Kidney (tissue), 14 donors: Measurements from ENCODE around the gene CNPY1. TPM values are rescaled to one million over a fixed set of nuclear protein-coding genes. Genes with fewer than 3 reads are reported as not detected.

Experiments
- DNase-seq, 5 donors: peaks; one replicate each; pipeline ENCODE4 v3.0.0-alpha.2; 2013 to 2020
- FAIRE-seq: peaks from 2 replicates; lab custom pipeline; 2012; peaks lifted over from hg19 to GRCh38; lab: Jason Lieb, UNC
- H3K27ac ChIP-seq, 2 donors: one replicate each; pipeline ENCODE4 v1.7.0; 2013; ENCODE audit warnings: low read depth in 2 of 2, low read length in 2 of 2, inconsistent platforms in 1 of 2
- H3K27me3 ChIP-seq: one replicate; pipeline ENCODE4 v1.7.1; 2013; ENCODE audit warnings: low read length, inconsistent platforms; ENCODE audit not compliant: control insufficient read depth, insufficient read depth
- H3K36me3 ChIP-seq, 3 donors: one replicate each; pipeline versions ENCODE4 v1.7.0 to v1.7.1; 2013; ENCODE audit warnings: low read length in 3 of 3, control low read depth in 1 of 3, inconsistent platforms in 1 of 3; ENCODE audit not compliant: insufficient read depth in 3 of 3, control insufficient read depth in 2 of 3
- H3K4me1 ChIP-seq, 3 donors: one replicate each; pipeline versions ENCODE4 v1.7.0 to v1.7.1; 2013; ENCODE audit warnings: low read length in 3 of 3, inconsistent platforms in 1 of 3, low read depth in 1 of 3; ENCODE audit not compliant: control insufficient read depth in 2 of 3, insufficient read depth in 2 of 3
- H3K4me3 ChIP-seq, 3 donors: one replicate each; pipeline versions ENCODE4 v1.7.0 to v1.8.1; 2013; ENCODE audit warnings: low read length in 3 of 3, control low read depth in 1 of 3, inconsistent platforms in 1 of 3
- H3K9ac ChIP-seq, 3 donors: one replicate each; pipeline versions ENCODE4 v1.7.0 to v1.7.1; 2013; ENCODE audit warnings: low read length in 3 of 3, control low read depth in 1 of 3, inconsistent platforms in 1 of 3
- H3K9me3 ChIP-seq, 3 donors: one replicate each; pipeline versions ENCODE4 v1.7.0 to v1.7.1; 2013; ENCODE audit warnings: low read length in 3 of 3, control low read depth in 1 of 3, inconsistent platforms in 1 of 3; ENCODE audit not compliant: control insufficient read depth in 2 of 3, insufficient read depth in 1 of 3
- CTCF ChIP-seq: IDR thresholded peaks from 3 replicates; pipeline ENCODE4 v1.5.1; 2012; ENCODE audit warnings: mild to moderate bottlenecking, moderate library complexity, borderline replicate concordance; ENCODE audit not compliant: insufficient read depth; ENCODE audit errors: extremely low read depth
- intact Hi-C: fragments of 100-400 bp; cut with DNase I; formaldehyde crosslinking; loops from one replicate; pipeline ENCODE4 v1.11.1; 2022
- polyA plus RNA-seq: library from polyadenylated mRNA; stranded (reverse); fragments of 350-450 nt; fragmentation: Illumina TruSeq; extraction: RNeasy Lipid Tissue Mini Kit (QIAGEN cat#74804); gene quantifications from one replicate; pipeline ENCODE4 v1.2.3, GENCODE V29; 2014; ENCODE audit warnings: low read depth, low replicate concordance; ENCODE audit not compliant: insufficient read depth
- total RNA-seq: library from RNA; stranded (reverse); fragmentation: NEBNext Ultra II Directional; extraction: Animal tissue kit (Norgen Biotek cat#: 25700); gene quantifications from one replicate; pipeline ENCODE4 v1.2.1, GENCODE V29; 2021
- donor health status: control.
- donor health status: control.
- donor health status: control.
- donor health status: control.
- donor health status: control.
- donor health status: DM: yes; HTN: yes; CAD: no.
- donor health status: Normal renal cell carcinoma (clear cell type).

CNPY1 gene
- total and polyA plus RNA-seq, 2 donors from 2014 or later: not detected

- H3K9me3 ChIP-seq: no peaks in the 10 kb centered on the region
- peaks cover 0 to 6% (median 0%) of the 10 kb centered on the region in 3 donors for H3K4me1 ChIP-seq
- intact Hi-C loops: no loop called here
- H3K27me3 ChIP-seq: peaks cover 66% of the 10 kb centered on the region
- DNase-seq (peak in 2 of 5 donors; percentile 29 to 71), FAIRE-seq (no peak)
- H3K36me3 ChIP-seq: no peaks in the 10 kb centered on the region
- no peak for TF ChIP-seq CTCF
- no peak within 1 kb of the TSS for H3K9ac ChIP-seq
- no peak within 1 kb of the TSS for H3K27ac ChIP-seq
- H3K4me3 ChIP-seq: peak within 1 kb of the TSS in 2 of 3 donors; percentile 45 to 65
These were observed 88.1 kb downstream of the CNPY1 start, which contains the start of gene EN2 for GRCh38 chr7:155458111-155458877. TSS of gene EN2 (plus strand) at chr7:155458129. CDS start at chr7:155458378, 249 bp downstream.

- Histone ChIP-seq H3K4me3 (peak overlapping the region in 1 of 3 donors; percentile 45), H3K27ac (no peak overlapping the region), H3K36me3 (no peaks in the 10 kb centered on the region), H3K4me1 (peaks cover 0 to 6% (median 0%) of the 10 kb centered on the region in 3 donors), H3K27me3 (peaks cover 69% of the 10 kb centered on the region), H3K9ac (no peak overlapping the region), H3K9me3 (no peaks in the 10 kb centered on the region)
- FAIRE-seq (no peak), DNase-seq (no peak)
- no peak for TF ChIP-seq CTCF
- intact Hi-C loops: no loop called here
These were observed 88.7 kb downstream of the CNPY1 start for GRCh38 chr7:155457544-155458110.

- H3K27ac ChIP-seq: no peak overlapping the region
- FAIRE-seq (no peak), DNase-seq (peak; percentile 81 to 91 (median 89))
- H3K4me3 ChIP-seq: peak overlapping the region in 2 of 3 donors; percentile 45 to 65
- H3K36me3 ChIP-seq: no peaks in the 10 kb centered on the region
- H3K9me3 ChIP-seq: no peaks in the 10 kb centered on the region
- no peak overlapping the region for H3K9ac ChIP-seq
- TF ChIP-seq CTCF: no peak
- H3K4me1 ChIP-seq: peaks cover 0 to 6% (median 0%) of the 10 kb centered on the region in 3 donors
- peaks cover 69% of the 10 kb centered on the region for H3K27me3 ChIP-seq
- intact Hi-C loops: no loop called here
These were observed 89.4 kb downstream of the CNPY1 start for GRCh38 chr7:155456738-155457543.
